Measurements from ENCODE around the gene RNF114.

Gene RNF114

GRCh38 chr20:49964964-49965780 is 29.0 kb downstream of the RNF114 start:
- H3K36me3 ChIP-seq (ENCODE audit: control insufficient read depth in 2 of 2, insufficient read depth in 1 of 2, low read length in 2 of 2), result no peaks in the 10 kb centered on the region; a peak in 1 of 3 replicates
- ChIA-PET POLR2A (no interaction called here), CTCF (interaction anchor here (0.6 to 3.6 kb wide), 24 partner anchors 8 to 530 kb away, joined by 3 to 21 read pairs (median 4); partner anchors contain the start of genes PEDS1 and RNF114)
- no peaks in the 10 kb centered on the region for H3K4me1 ChIP-seq (ENCODE audit: control insufficient read depth, insufficient read depth, low read length)
- no peaks in the 10 kb centered on the region for H3K9me3 ChIP-seq (ENCODE audit: control insufficient read depth, insufficient read depth, low read depth, low read length)
- no peak overlapping the region for H3K27ac ChIP-seq (ENCODE audit: extremely low read depth, low read depth, low read length)
- TF ChIP-seq IKZF3 (tag by site-specific recombination; IDR thresholded peaks at IDR 0.05) (0 out of 2 replicates have a peak, but pooled peaks have one; percentile 18), ZIC2 (tag by site-specific recombination; IDR thresholded peaks at IDR 0.05) (peak; percentile 46; the same call in 1 of the 2 replicates), ZNF600 (tag by site-specific recombination; IDR thresholded peaks at IDR 0.05) (peak; percentile 55; the same call in 1 of the 2 replicates), MEIS1 (CRISPR knock-in tag; IDR thresholded peaks at IDR 0.05; ENCODE audit: borderline replicate concordance) (no peak), ZNF792 (tag by site-specific recombination; IDR thresholded peaks at IDR 0.05) (no peak)
- TF ChIP-seq, protein P1, sequence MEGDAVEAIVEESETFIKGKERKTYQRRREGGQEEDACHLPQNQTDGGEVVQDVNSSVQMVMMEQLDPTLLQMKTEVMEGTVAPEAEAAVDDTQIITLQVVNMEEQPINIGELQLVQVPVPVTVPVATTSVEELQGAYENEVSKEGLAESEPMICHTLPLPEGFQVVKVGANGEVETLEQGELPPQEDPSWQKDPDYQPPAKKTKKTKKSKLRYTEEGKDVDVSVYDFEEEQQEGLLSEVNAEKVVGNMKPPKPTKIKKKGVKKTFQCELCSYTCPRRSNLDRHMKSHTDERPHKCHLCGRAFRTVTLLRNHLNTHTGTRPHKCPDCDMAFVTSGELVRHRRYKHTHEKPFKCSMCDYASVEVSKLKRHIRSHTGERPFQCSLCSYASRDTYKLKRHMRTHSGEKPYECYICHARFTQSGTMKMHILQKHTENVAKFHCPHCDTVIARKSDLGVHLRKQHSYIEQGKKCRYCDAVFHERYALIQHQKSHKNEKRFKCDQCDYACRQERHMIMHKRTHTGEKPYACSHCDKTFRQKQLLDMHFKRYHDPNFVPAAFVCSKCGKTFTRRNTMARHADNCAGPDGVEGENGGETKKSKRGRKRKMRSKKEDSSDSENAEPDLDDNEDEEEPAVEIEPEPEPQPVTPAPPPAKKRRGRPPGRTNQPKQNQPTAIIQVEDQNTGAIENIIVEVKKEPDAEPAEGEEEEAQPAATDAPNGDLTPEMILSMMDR (tag by site-specific recombination; IDR thresholded peaks at IDR 0.05), result peak; percentile 66
- H3K4me3 ChIP-seq (ENCODE audit: low read depth, low read length), result no peak overlapping the region

- Histone ChIP-seq H3K9me3 (ENCODE audit: control insufficient read depth, insufficient read depth, low read depth, low read length) (no peaks in the 10 kb centered on the region), H3K4me3 (ENCODE audit: low read depth, low read length) (no peak overlapping the region), H3K27ac (ENCODE audit: extremely low read depth, low read depth, low read length) (no peak overlapping the region), H3K4me1 (ENCODE audit: control insufficient read depth, insufficient read depth, low read length) (no peaks in the 10 kb centered on the region), H3K36me3 (ENCODE audit: control insufficient read depth in 2 of 2, insufficient read depth in 1 of 2, low read length in 2 of 2) (no peaks in the 10 kb centered on the region; a peak in 1 of 3 replicates)
- ChIA-PET POLR2A (no interaction called here), CTCF (interaction anchor here (0.6 to 3.6 kb wide), 15 partner anchors 8 to 226 kb away, joined by 3 to 21 read pairs (median 5); partner anchors contain the start of gene RNF114)
- TF ChIP-seq MEIS1 (CRISPR knock-in tag; IDR thresholded peaks at IDR 0.05; ENCODE audit: borderline replicate concordance), result no peak
- TF ChIP-seq ZBTB21 (tag by site-specific recombination; IDR thresholded peaks at IDR 0.05), result no peak
- 0 out of 2 replicates have a peak, but pooled peaks have one; percentile 16 for TF ChIP-seq ZBTB20 (tag by site-specific recombination; IDR thresholded peaks at IDR 0.05)
- no peak for TF ChIP-seq ZBTB17 (tag by site-specific recombination; IDR thresholded peaks at IDR 0.05)
Observed at GRCh38 chr20:49965781-49966305, 29.6 kb downstream of the RNF114 start.

- ChIA-PET POLR2A (no interaction called here), CTCF (interaction anchor here (0.6 to 3.6 kb wide), 3 partner anchors 10 to 16 kb away, joined by 3 to 16 read pairs (median 5); no protein-coding TSS in a partner anchor)
- no peaks in the 10 kb centered on the region for H3K4me1 ChIP-seq (ENCODE audit: control insufficient read depth, insufficient read depth, low read length)
Observed at GRCh38 chr20:49966861-49967260, 30.7 kb downstream of the RNF114 start.

More at GRCh38 chr20:49966861-49967260, 30.7 kb downstream of the RNF114 start:
- Histone ChIP-seq H3K27ac (ENCODE audit: extremely low read depth, low read depth, low read length) (no peak overlapping the region), H3K9me3 (ENCODE audit: control insufficient read depth, insufficient read depth, low read depth, low read length) (no peaks in the 10 kb centered on the region), H3K4me3 (ENCODE audit: low read depth, low read length) (no peak overlapping the region), H3K36me3 (ENCODE audit: control insufficient read depth in 2 of 2, insufficient read depth in 1 of 2, low read length in 2 of 2) (no peaks in the 10 kb centered on the region; a peak in 1 of 3 replicates)
- TF ChIP-seq YY2 (tag by site-specific recombination; IDR thresholded peaks at IDR 0.05) (no peak), PRDM10 (tag by site-specific recombination; IDR thresholded peaks at IDR 0.05) (peak; percentile 53; the same call in 1 of the 2 replicates)
